ENCODE measurements around the gene LRRN2.

The LRRN2 gene

DNA sequence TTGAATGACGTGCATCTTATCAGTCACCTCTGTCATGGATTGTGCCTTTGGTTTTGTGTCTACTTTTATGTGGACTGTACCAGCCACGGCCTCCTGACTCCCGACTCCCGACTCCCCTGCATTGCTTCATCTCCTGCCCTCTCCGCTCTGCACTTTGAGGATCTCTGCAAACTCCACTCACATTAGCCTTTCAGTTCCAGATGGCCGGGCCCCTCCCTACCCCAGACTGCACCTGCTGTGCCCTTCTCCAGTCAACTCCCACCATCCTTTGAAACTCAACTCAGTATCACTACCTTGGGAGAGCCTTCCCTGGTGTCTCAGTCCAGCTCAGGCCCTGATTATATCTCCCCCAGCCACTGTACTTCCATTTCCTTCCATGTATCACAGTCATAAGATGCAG lies 97.9 kb downstream of the LRRN2 start:
- TF ChIP-seq, protein P1, sequence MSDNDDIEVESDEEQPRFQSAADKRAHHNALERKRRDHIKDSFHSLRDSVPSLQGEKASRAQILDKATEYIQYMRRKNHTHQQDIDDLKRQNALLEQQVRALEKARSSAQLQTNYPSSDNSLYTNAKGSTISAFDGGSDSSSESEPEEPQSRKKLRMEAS (IDR thresholded peaks at IDR 0.05; ENCODE audit: low read depth, low read length) = no peak
- no peak overlapping the region for H3K4me3 ChIP-seq (ENCODE audit: low read depth, low read length)
- DNase-seq (ENCODE audit: low read depth) = no peak

DNA sequence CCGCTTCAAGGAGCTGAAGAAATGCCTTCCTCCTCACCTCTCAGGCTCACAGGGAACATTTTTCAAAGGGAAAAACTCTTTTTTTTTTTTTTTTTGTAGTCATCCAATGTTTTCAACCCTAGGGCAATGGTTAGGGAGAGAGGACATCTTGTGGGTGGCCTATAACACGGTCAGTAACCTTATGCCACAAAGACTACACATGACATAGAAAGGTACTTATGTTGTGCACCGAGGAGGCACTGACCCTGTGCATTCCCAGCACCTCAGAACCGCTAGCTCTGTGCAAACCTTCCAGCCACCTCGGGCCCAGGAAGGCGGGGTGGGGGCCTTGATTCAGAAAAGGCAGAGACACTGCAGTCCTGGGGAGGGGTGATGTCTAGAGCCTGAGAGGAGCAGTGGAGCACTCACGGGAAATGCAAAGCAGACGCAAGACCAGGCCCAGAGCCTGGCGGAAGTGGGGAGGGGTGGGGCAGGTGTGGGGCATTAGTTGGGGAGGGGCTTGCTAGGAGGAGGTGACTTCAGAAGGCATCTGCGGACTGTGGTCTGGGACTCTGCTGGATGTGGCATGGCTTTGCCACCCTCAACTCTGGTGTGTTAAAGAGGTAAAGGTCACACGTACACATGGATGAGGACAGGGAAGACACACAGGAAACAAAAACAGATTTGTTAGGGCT lies 100.7 kb downstream of the LRRN2 start:
- no peak overlapping the region for H3K4me3 ChIP-seq (ENCODE audit: low read depth, low read length)
- TF ChIP-seq CTCF (IDR thresholded peaks at IDR 0.05; ENCODE audit: low read depth, low read length) (no peak), MYC (IDR thresholded peaks at IDR 0.05; ENCODE audit: low read depth, low read length) (no peak), POLR2A (IDR thresholded peaks at IDR 0.05; ENCODE audit: extremely low read depth, insufficient read length) (no peak)
- TF ChIP-seq, protein P1 (IDR thresholded peaks at IDR 0.05; ENCODE audit: low read depth, low read length) = no peak
- DNase-seq (ENCODE audit: low read depth) = no peak

DNA sequence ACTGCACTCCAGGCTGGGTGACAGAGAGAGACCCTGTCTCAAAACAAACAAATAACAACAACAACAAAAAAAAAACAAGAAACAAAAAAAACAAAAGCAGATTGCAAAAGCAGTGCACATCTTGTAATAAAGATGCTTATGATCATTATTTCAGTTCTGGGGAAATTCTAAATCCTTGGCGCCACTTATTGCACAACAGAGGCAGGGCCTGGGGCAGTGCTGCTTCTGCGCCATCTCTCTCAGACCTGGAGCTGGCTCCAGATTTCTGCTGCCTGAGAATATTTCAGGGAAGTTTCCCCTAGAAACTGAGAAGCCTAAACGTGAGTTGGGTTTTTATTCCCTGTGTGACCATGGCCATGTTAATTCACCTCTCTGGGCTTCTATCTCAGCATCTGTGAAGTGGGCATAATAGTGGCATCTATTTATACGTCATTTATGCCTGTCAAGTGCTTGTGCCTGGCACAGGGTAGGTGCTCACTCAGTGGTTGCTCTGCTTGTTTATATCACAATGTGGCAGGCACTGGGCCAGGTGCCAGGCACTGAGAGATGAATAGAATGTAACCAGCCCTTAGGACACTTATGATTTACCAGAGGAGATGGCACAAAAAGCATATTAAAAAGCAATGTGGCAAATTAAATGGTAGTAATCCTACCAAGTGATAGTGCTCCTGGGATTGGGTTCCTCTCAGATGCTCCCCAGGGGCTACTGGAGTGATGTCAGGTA lies 101.5 kb downstream of the LRRN2 start:
- no peak overlapping the region for H3K4me3 ChIP-seq (ENCODE audit: low read depth, low read length)
- DNase-seq (ENCODE audit: low read depth) = no peak
- TF ChIP-seq POLR2A (IDR thresholded peaks at IDR 0.05; ENCODE audit: extremely low read depth, insufficient read length) (no peak), MYC (IDR thresholded peaks at IDR 0.05; ENCODE audit: low read depth, low read length) (no peak), CTCF (IDR thresholded peaks at IDR 0.05; ENCODE audit: low read depth, low read length) (no peak)
- TF ChIP-seq, protein P1 (IDR thresholded peaks at IDR 0.05; ENCODE audit: low read depth, low read length) = no peak

DNA sequence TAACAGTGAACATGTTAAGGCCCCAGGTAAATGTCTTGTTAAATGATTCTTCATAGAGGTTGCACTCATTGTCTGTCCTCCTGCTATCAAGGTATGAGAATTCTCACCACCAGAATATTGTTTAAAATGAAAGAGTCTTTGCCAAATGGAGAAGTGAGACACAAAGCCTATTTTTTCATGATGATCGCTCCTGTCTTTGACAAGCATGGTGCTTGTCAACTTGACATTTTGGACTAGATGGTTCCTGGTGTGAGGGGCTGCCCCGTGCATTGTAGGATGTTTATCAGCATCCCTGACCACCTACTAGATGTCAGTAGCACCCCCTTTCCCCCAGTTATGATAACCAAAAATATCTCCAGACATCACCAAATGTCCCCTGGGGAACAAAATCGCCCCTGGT lies 103.8 kb downstream of the LRRN2 start:
- DNase-seq (ENCODE audit: low read depth) = no peak
- no peak for TF ChIP-seq MYC (IDR thresholded peaks at IDR 0.05; ENCODE audit: low read depth, low read length)
- TF ChIP-seq CTCF (IDR thresholded peaks at IDR 0.05; ENCODE audit: low read depth, low read length) = no peak
- TF ChIP-seq POLR2A (IDR thresholded peaks at IDR 0.05; ENCODE audit: extremely low read depth, insufficient read length) = no peak
- TF ChIP-seq, protein P1 (IDR thresholded peaks at IDR 0.05; ENCODE audit: low read depth, low read length) = no peak
- H3K4me3 ChIP-seq (ENCODE audit: low read depth, low read length) = no peak overlapping the region

DNA sequence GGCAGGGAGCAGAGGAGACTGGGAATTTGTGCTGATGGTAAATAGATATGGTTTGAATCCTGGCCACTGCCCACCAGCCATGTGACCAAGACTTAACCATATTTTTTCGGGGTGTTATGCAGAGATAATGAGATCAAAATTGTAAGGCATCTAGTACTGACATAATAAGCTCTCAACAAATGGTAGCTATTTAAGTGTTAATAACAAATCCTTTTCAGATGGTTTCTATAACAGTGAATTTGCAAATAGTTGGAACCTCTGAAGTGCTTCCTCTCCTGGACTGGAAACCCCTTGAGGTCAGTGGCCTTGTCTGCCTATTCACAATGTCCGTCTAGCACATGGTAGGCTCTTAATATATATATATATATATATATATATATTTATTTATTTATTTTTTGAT lies 104.7 kb downstream of the LRRN2 start:
- no peak overlapping the region for H3K4me3 ChIP-seq (ENCODE audit: low read depth, low read length)
- TF ChIP-seq POLR2A (IDR thresholded peaks at IDR 0.05; ENCODE audit: extremely low read depth, insufficient read length) (no peak), MYC (IDR thresholded peaks at IDR 0.05; ENCODE audit: low read depth, low read length) (no peak), CTCF (IDR thresholded peaks at IDR 0.05; ENCODE audit: low read depth, low read length) (no peak)
- TF ChIP-seq, protein P1 (IDR thresholded peaks at IDR 0.05; ENCODE audit: low read depth, low read length) = no peak
- no peak for DNase-seq (ENCODE audit: low read depth)

DNA sequence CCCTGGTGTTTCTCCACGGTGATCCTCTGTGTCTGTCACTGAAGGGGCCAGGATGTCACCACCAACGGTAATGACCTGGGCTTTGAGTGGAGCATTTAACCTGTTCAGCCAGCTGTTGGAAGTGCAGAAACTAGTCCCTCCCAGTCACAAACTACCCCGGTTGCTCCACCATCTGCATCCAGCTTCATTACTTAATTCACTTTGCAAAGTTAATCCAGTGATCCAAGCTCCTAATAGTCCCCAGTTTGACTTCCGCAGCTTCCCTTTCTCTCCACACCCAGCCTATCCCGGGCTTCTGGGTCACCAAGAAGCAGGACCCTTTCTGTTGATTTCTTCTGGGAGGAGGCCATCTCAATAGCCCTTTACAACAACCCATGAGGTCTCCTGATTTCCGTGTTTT lies 105.9 kb downstream of the LRRN2 start:
- DNase-seq (ENCODE audit: low read depth) = no peak
- H3K4me3 ChIP-seq (ENCODE audit: low read depth, low read length) = no peak overlapping the region
- TF ChIP-seq CTCF (IDR thresholded peaks at IDR 0.05; ENCODE audit: low read depth, low read length) = no peak
- no peak for TF ChIP-seq MYC (IDR thresholded peaks at IDR 0.05; ENCODE audit: low read depth, low read length)
- no peak for TF ChIP-seq POLR2A (IDR thresholded peaks at IDR 0.05; ENCODE audit: extremely low read depth, insufficient read length)
